ENCODE measurements around the gene CR1L. TPM values are rescaled to one million over a fixed set of nuclear protein-coding genes. Genes with fewer than 3 reads are reported as not detected.
"Not testable (repeated sequence)": the region's sequence is repeated elsewhere in the genome, so short reads cannot be mapped to it uniquely, and the experiment has no call there.

Gene CR1L
- total RNA-seq, 4 donors from 2014 or later: not detected

- no peak for ATAC-seq
- Histone ChIP-seq H3K27me3 (no peaks in the 10 kb centered on the region), H3K4me1 (no peaks in the 10 kb centered on the region), H3K27ac (no peak overlapping the region), H3K4me3 (no peak overlapping the region), H3K36me3 (no peaks in the 10 kb centered on the region), H3K9me3 (no peaks in the 10 kb centered on the region)
- WGBS, 2 donors (ENCODE audit: low coverage in 1 of 2): 39 to 72% methylated on average over 3 to 4 of the region's 5 CpGs
- no peak for TF ChIP-seq CTCF (IDR thresholded peaks at IDR 0.05)
- TF ChIP-seq POLR2AphosphoS5 (IDR thresholded peaks at IDR 0.05): no peak
- TF ChIP-seq EP300 (IDR thresholded peaks at IDR 0.05): no peak
- no peak for TF ChIP-seq POLR2A (IDR thresholded peaks at IDR 0.05)
Measured at GRCh38 chr1:207711285-207711684, 66.4 kb downstream of the CR1L start.

- H3K9me3 ChIP-seq, H3K36me3 ChIP-seq, ATAC-seq, H3K4me1 ChIP-seq, H3K27ac ChIP-seq, H3K4me3 ChIP-seq, H3K27me3 ChIP-seq: not testable (repeated sequence)
- WGBS, 2 donors (ENCODE audit: low coverage in 1 of 2): 42% methylated on average over 3 of the region's 3 CpGs; no CpG with 5 or more reads in 1 of the 2 donors
Measured at GRCh38 chr1:207712701-207713100, 67.8 kb downstream of the CR1L start.

GRCh38 chr1:207713529-207713928 lies 68.6 kb downstream of the CR1L start:
- no peak for ATAC-seq

GRCh38 chr1:207719234-207719633 lies 74.3 kb downstream of the CR1L start:
- H3K9me3 ChIP-seq: no peaks in the 10 kb centered on the region
- no peak for ATAC-seq
- H3K27ac ChIP-seq: no peak overlapping the region
- H3K36me3 ChIP-seq: no peaks in the 10 kb centered on the region
- WGBS, 2 donors (ENCODE audit: low coverage in 1 of 2): 82 to 86% methylated on average over 2 of the region's 2 CpGs
- no peaks in the 10 kb centered on the region for H3K4me1 ChIP-seq
- TF ChIP-seq CTCF (IDR thresholded peaks at IDR 0.05): no peak
- no peak for TF ChIP-seq EP300 (IDR thresholded peaks at IDR 0.05)
- TF ChIP-seq POLR2AphosphoS5 (IDR thresholded peaks at IDR 0.05): no peak
- no peak for TF ChIP-seq POLR2A (IDR thresholded peaks at IDR 0.05)
- no peak overlapping the region for H3K4me3 ChIP-seq
- H3K27me3 ChIP-seq: no peaks in the 10 kb centered on the region

More at GRCh38 chr1:207713529-207713928, 68.6 kb downstream of the CR1L start:
- no peaks in the 10 kb centered on the region for H3K4me1 ChIP-seq
- no peak for TF ChIP-seq POLR2A (IDR thresholded peaks at IDR 0.05)
- no peak for TF ChIP-seq POLR2AphosphoS5 (IDR thresholded peaks at IDR 0.05)
- no peak for TF ChIP-seq CTCF (IDR thresholded peaks at IDR 0.05)
- TF ChIP-seq EP300 (IDR thresholded peaks at IDR 0.05): no peak
- H3K36me3 ChIP-seq: no peaks in the 10 kb centered on the region
- H3K4me3 ChIP-seq: no peak overlapping the region
- WGBS, 2 donors (ENCODE audit: low coverage in 1 of 2): 100% methylated on average over 1 of the region's 12 CpGs; no CpG with 5 or more reads in 1 of the 2 donors
- H3K27ac ChIP-seq: no peak overlapping the region
- no peaks in the 10 kb centered on the region for H3K27me3 ChIP-seq
- no peaks in the 10 kb centered on the region for H3K9me3 ChIP-seq

GRCh38 chr1:207728200-207728858 lies 83.4 kb downstream of the CR1L start:
- H3K4me3 ChIP-seq, H3K27me3 ChIP-seq, H3K27ac ChIP-seq, H3K4me1 ChIP-seq, H3K36me3 ChIP-seq, H3K9me3 ChIP-seq, ATAC-seq: not testable (repeated sequence)
- WGBS, 2 donors (ENCODE audit: low coverage in 1 of 2): 41 to 56% methylated on average over 4 of the region's 4 CpGs

GRCh38 chr1:207737503-207738157 lies 92.7 kb downstream of the CR1L start:
- not testable (repeated sequence) for H3K27ac ChIP-seq, H3K9me3 ChIP-seq, H3K36me3 ChIP-seq, H3K4me1 ChIP-seq, ATAC-seq, H3K27me3 ChIP-seq, H3K4me3 ChIP-seq
- WGBS, 2 donors (ENCODE audit: low coverage in 1 of 2): 70 to 71% methylated on average over 7 to 8 of the region's 8 CpGs

- 26 to 35% methylated on average over 6 of the region's 6 CpGs for WGBS, 2 donors (ENCODE audit: low coverage in 1 of 2)
- H3K27me3 ChIP-seq, H3K4me3 ChIP-seq, H3K9me3 ChIP-seq, H3K36me3 ChIP-seq, H3K4me1 ChIP-seq, ATAC-seq, H3K27ac ChIP-seq: not testable (repeated sequence)
Measured at GRCh38 chr1:207738158-207738659, 93.3 kb downstream of the CR1L start.

All from gastroesophageal sphincter (tissue), 4 donors.